ENCODE data around the gene KRTAP20-1.

Gene KRTAP20-1

GRCh38 chr21:30652891-30653290 lies 36.7 kb downstream of the KRTAP20-1 start:
- DNase-seq, result no peak

Measured in CD4-positive, alpha-beta T cell treated with Interleukin-6 for 4 hours (primary cell).